Left forelimb (tissue), 1 donor: ENCODE measurements around the gene PRKCD.
"Not testable (repeated sequence)": the region's sequence is repeated elsewhere in the genome, so short reads cannot be mapped to it uniquely, and the experiment has no call there.

Source experiments
- DNase-seq: peaks from one replicate; pipeline ENCODE4 v3.0.0-alpha.2; 2018; ENCODE audit warnings: low spot score

The PRKCD gene

DNA sequence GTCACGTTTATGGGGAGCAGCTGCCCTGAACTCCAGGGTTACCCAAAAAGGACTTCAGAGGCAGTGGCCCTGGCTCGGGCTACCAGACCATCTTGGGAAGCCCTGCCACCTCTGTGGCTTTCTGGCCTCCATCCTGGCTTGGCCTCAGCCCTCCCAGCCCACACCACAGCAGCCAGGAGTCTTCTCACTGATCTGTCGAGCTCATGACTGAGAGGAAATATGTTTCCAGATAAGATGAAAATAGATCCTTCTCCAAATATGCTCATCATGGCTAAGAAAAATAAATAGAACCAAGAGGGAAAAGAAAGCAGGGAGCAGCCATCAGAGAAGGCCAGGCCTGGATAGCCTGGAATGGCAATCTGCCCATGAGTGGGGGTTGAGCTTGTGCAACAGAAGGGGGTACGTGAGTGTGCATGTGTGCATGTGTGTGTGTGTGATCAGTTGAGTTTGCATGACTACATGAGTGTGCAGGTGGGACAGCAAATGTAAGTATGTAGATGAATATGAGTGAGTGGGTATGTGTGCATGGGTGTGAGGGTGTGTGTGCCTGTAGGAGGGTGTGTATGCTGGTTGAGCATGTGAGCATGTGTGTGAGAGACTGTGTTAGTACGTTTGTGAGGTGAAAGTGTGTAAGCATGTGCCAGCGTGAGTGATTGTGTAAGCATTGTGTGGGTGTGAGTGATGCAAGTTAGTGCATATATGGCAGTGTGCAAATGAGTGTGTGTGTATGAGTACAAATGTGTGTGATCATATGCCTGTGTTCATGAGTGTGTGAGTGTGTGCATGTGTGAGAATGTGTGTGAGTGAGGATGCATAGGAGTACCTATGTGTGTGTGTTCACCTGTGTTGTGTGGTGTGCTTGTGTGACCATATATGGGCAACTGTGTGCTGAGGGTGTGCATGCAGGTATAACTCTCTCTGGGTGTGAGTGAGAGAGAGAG lies 20.8 kb upstream of the PRKCD start:
- no peak for DNase-seq

GRCh38 chr3:53140847-53141845 lies 19.9 kb upstream of the PRKCD start:
- no peak for DNase-seq

DNA sequence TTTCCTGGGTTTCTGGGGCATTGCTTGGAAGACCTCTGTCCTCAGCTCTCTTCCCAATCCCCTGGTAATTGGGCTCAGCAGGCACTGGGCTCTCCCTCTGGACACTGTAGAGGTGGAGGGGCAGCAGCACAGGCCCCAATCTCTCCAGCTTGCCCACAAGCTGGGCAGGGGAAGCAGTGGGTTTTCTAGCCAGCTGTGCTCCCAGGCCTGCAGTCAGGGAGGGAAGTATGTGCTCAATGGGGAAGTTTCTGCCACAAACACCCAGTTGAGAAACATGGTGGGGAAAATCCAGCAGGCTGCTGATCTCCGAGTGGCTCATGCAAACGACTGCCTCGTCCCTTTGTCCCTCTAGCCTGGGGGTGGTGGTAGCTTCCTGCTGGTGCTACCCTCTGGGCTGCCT lies 18.0 kb upstream of the PRKCD start:
- no peak for DNase-seq

GRCh38 chr3:53144446-53144845 lies 16.6 kb upstream of the PRKCD start:
- no peak for DNase-seq

- no peak for DNase-seq
These were observed 15.9 kb upstream of the PRKCD start for GRCh38 chr3:53144862-53145712.

DNA sequence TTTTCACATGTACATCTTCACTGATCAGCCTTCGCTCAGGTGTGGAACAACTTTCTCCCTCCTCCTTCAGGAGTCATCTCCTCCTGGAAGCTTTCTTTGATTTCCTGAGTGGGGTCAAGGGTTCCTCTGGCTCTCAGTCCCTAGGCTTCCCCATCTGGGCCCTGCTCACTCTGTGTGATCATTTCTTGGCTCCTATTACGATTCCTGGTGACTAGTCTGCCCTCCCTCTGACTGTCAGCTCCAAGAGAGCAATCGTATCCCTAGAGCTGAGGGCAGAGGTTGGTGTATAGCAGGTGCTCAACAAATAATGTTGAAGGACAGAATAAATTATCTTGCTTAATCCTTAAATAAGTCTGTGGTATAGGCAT lies 15.3 kb upstream of the PRKCD start:
- DNase-seq = no peak

GRCh38 chr3:53146319-53146891 lies 14.6 kb upstream of the PRKCD start:
- DNase-seq = no peak

DNA sequence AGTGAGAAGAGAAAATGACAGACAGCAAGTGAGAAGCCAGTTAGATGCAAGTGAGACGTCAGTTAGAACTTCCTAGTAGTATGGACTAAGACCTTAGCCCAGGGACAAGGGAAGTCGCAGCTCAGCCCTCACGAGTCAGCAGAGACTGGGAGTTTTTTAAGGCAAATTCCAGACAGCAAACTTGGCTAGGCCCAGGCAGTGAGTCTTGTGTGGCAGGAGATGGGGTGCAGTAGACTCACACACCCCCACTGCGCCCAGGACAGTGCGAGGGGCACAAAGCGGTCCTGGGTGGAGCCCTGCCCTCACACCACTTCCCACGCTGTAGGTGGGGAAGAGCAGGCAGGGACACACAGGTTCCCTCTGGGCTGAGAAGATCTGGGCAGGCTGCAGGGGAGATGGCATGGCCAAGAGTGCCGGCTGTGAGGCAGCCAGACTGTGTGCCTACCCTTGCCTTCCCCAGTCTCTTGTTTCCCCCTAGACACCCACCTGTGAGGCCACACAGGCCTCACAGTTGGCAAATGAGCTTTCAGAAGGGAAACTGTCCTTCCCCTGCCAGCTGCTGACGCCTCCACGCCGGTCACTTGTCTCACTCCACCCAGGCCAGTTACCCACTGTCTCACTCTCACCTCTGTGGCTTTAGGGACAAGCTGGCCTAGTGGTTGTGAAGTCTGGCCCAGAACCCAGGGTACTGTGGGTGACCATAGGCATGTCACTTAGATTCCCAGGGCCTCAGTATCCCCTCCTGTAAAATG lies 13.7 kb upstream of the PRKCD start:
- no peak for DNase-seq

- no peak for DNase-seq
These were observed 13.1 kb upstream of the PRKCD start for GRCh38 chr3:53147903-53148400.

DNA sequence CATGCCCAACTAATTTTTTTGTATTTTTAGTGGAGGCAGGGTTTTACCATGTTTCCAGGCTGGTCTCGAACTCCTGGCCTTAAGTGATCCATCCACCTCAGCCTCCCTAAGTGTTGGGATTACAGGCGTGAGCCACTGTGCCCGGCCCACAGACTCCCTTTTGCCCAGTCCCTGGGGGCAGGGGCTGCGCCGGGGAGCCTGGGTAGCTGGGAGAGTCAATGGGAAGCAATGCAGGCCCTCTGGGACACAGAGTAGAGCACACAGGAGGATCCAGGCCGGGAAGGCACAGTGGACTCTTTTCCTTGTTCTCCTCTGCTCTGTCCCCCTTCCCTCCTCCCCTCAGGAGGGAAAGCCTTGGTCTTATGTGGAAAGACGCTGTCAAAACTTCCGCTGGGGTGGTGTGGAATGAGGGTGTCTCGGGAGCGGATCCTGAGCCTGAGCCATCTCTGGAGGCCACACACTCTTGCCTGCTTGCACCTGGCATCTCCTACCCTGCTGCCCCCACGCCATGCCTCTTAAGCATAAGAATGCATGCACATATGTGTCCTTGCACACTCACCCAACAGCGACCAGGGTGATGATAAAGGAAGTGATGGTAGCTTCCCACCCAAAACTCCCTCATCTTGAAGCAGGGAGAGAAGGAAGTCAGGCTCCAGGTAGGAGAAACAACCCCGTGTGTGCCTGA lies 11.9 kb upstream of the PRKCD start:
- no peak for DNase-seq

DNA sequence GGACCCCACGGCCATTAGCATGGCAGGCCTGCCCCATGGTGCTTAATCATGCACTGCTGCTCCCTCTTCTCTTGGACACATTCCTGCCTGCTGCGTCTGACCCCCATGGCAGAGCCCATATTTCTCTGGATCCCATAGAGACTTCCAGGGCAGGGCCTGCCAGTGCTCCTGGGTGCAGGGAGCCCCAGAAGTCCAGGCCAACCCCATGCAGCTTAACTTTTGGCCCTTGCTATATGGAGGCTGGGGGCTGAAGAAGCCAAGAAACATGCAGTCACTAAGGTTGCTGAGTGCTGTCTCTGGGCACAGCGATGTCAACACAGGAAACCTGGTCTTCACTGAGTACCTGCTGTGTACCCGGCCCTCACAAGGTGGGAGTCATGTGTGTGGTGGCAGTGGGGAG lies 11.3 kb upstream of the PRKCD start:
- DNase-seq = no peak

GRCh38 chr3:53150247-53151085 lies 10.5 kb upstream of the PRKCD start:
- no peak for DNase-seq

GRCh38 chr3:53151086-53151438 lies 9.9 kb upstream of the PRKCD start:
- DNase-seq = not testable (repeated sequence)

GRCh38 chr3:53151465-53151864 lies 9.5 kb upstream of the PRKCD start:
- DNase-seq = no peak

DNA sequence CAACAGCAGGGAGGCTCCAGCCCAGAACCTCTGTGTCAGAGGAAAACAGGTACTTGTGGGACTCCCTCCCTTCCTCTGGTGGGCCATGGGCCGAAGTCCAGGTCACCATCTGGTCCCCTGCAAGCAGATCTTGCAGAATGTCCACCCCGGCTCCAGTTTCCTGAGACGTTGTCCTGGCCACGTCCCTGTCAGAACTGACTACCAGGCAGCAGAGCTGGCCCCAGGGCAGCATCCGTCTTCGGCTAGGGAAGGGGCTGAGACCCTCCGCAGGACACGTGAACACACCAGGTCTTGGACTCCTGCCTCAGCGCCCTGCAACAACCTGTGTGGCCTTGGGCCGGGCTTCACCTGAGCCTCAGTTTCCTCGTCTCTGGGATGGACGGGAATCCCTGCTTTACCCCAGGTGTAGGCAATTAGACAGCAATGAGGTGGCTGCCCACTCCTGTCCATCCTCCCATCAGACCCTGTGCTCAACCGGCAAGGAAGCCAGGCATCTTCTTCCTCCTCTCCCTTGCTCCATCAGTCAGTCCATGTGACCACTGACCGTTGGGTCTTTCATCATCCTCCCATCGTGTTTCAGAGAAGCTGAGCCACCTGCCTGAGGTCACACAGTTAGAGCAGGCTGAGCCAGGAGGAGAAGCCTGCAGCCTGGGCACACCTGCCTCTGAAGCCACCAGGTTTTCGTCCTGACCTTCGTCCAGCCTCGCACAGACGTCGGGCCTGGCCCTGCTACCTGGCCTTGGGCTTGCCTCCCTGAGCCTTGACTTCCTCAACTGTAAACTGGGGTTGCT lies 8.9 kb upstream of the PRKCD start:
- DNase-seq = no peak

DNA sequence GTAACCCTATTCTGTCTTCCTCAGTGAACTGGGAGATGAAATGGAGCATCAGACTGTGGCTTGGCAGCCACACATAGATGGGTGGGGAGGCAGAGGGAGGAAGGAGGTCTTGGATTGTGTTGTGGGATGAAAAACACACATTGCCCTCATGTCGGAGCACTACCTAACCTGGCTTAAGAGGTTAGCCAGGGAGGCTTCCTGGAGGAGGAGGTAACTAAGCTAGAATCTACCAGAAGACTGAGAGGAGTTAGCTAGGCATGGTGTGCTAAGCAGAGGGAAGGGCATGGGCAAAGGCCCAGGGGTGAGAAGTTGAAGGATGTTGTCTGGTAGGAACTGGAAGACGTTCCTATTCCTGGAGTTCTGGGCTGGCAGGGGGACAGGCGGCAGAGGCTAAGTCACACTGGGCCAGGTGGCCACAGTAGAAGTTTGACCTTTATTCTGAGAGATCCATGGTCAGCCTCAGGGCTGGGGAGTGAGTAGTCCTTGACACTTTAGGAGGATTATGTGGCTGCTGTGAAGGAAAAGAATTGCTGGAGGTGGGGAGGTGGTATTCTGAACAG lies 7.7 kb upstream of the PRKCD start:
- DNase-seq = no peak

GRCh38 chr3:53153980-53154379 lies 7.0 kb upstream of the PRKCD start:
- no peak for DNase-seq

DNA sequence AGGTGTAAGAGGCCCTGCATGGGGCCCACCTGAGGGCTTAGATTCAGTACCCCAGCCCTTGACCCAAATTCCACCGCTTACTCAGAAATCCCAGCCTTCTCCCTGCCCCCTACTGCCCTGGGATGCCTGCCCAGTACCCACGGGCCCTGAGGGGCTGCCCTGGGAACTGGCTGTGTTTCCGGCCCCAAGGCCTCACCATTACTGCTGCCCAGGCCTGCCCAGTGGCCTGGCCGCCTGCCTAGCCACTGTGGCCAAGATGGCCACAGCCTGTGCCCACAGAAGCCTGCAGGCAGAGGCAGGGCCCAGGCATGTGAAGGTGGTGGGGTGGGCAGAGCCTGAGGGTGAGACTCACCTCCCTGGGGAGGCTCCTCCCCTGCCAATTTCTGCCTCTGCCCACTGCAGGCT lies 6.1 kb upstream of the PRKCD start:
- no peak for DNase-seq
